Activated naive CD4-positive, alpha-beta T cell treated with anti-CD3 and anti-CD28 coated beads, Interleukin-2, amount 50 U/mL, for 24 hours (primary cell): ENCODE measurements around the gene SNED1.

Source experiments
- H3K27ac Mint-ChIP-seq: one replicate; pipeline ENCODE4 v1.8.0; 2021; ENCODE audit warnings: mild to moderate bottlenecking, mixed read lengths
- H3K27me3 Mint-ChIP-seq: one replicate; pipeline ENCODE4 v1.8.0; 2021; ENCODE audit warnings: mixed read lengths
- H3K36me3 Mint-ChIP-seq: one replicate; pipeline ENCODE4 v1.8.0; 2021; ENCODE audit warnings: mixed read lengths
- H3K4me1 Mint-ChIP-seq: one replicate; pipeline ENCODE4 v1.8.0; 2021; ENCODE audit warnings: mixed read lengths
- H3K4me3 Mint-ChIP-seq: one replicate; pipeline ENCODE4 v1.8.0; 2021; ENCODE audit warnings: mild to moderate bottlenecking, mixed read lengths
- H3K9me3 Mint-ChIP-seq: one replicate; pipeline ENCODE4 v1.8.0; 2021; ENCODE audit warnings: mixed read lengths

SNED1 gene

DNA sequence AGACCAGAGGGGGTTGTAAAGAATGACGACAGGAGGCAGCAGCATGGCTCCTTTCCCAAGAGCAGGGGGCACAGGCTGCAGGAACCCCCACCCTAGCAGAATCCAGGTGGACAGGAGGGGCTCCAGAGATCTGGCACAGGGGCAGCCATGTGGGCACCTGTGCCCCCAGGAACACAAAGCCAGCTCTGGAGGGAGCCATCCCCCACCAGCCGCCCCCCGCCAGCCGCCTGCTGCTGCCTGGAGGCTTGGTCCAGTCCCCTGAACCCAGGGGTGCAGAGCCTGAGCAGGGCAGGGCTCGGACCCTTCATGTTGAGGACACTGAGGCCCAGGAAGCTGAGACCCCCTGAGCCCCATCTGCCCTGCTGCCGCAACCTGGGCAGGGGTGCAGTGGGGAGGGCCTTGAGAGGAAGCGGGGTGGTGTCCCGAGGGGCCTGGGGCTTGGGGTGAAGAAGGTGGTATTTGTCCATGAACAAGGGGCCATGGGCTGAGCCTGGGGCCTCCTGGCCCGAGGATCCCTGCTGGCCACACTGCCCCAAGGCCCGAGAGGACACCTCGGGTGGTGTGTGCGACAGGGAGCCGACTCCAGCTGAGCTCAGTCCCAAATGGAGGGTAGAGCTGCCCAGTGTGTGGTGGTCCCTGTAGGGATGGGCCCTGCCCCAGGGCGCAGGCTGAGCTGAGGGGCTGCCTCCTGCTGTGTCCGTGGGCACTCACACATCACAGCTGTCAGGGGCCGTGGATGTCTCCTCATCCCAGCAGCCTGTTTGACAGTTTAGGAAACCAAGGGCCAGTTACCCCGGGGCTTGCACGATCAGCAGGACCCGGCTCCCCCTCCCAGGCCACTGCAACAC lies 39.8 kb upstream of the SNED1 start:
- Mint-ChIP-seq H3K4me3 (no peak overlapping the region), H3K36me3 (no peaks in the 10 kb centered on the region), H3K9me3 (no peaks in the 10 kb centered on the region), H3K4me1 (no peaks in the 10 kb centered on the region), H3K27me3 (no peaks in the 10 kb centered on the region), H3K27ac (no peak overlapping the region)

DNA sequence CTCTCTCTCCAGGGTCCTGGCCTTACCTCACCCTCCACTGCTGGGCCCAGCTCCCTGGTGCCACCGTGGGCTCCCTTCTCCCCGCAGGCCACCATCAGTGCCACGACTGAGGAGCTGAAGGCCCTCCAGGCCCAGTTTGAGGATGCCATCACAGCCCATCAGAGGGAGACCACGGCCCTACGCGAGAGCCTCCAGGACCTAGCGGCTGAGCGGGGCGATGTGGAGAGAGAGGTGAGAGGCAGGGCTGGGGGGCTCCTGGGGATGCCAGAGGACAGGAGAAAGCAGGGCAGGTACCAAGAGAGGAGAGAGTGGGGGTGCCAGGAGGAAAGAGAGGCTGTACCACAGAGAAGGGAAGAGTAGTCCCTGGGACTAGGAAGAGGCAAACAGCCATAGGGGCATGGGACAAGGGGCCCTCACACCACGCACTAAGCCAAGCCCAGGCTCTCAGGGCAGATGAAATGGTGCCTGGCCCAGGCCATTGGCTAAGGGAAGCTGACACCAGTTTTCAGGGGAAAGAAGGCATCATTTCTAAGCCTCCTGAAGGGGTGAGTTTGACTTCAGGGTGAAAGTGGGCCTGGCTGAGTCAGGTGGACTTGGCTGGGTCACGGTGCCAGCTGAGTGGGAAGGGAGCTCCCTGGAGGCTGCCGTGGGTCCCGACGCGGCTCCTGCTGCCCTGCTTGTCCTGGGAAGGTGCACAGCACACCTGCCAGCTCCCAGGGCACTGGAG lies 39.0 kb upstream of the SNED1 start:
- Mint-ChIP-seq H3K4me1 (no peaks in the 10 kb centered on the region), H3K27me3 (no peaks in the 10 kb centered on the region), H3K4me3 (no peak overlapping the region)

GRCh38 chr2:240959941-240960308 lies 38.5 kb upstream of the SNED1 start:
- Mint-ChIP-seq H3K27me3 (no peaks in the 10 kb centered on the region), H3K4me1 (no peaks in the 10 kb centered on the region), H3K4me3 (no peak overlapping the region), H3K9me3 (no peaks in the 10 kb centered on the region), H3K27ac (no peak overlapping the region), H3K36me3 (no peaks in the 10 kb centered on the region)

More for the DNA sequence above, 39.0 kb upstream of the SNED1 start:
- Mint-ChIP-seq H3K27ac (no peak overlapping the region), H3K9me3 (no peaks in the 10 kb centered on the region), H3K36me3 (no peaks in the 10 kb centered on the region)

DNA sequence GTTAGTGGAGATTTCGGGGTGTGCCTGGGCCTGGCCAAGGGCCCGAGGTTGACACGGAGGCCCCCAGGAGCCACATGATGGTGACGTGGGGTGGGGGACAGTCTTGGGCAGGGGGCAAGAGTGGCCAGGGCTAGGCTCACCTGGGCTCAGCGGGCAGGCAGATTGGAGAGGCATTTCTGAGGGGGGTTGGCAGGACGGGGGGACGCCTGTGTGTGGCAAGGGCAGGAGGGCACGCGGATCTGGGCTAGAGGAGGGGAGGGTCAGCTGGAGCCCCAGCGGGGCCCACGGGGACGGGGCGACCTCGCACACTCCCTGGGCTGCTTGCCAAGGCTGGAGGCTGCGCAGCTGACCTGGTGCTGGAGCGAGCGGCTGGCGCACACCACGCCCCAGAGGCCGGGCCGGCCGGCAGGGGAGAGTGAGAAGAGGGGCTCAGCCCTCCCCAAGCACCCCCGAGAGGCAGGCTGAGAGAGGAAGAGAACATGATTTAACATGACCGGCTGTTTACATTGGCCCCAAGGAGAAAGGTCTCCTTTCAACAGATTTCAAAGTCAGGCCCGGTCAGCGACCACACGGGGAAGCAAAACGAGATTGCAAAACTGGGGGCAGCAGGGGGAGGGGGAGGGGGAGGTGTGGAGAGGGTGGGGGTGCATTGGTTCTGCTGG lies 38.0 kb upstream of the SNED1 start:
- Mint-ChIP-seq H3K36me3 (no peaks in the 10 kb centered on the region), H3K27me3 (no peaks in the 10 kb centered on the region), H3K27ac (no peak overlapping the region), H3K4me3 (no peak overlapping the region), H3K4me1 (no peaks in the 10 kb centered on the region), H3K9me3 (no peaks in the 10 kb centered on the region)

DNA sequence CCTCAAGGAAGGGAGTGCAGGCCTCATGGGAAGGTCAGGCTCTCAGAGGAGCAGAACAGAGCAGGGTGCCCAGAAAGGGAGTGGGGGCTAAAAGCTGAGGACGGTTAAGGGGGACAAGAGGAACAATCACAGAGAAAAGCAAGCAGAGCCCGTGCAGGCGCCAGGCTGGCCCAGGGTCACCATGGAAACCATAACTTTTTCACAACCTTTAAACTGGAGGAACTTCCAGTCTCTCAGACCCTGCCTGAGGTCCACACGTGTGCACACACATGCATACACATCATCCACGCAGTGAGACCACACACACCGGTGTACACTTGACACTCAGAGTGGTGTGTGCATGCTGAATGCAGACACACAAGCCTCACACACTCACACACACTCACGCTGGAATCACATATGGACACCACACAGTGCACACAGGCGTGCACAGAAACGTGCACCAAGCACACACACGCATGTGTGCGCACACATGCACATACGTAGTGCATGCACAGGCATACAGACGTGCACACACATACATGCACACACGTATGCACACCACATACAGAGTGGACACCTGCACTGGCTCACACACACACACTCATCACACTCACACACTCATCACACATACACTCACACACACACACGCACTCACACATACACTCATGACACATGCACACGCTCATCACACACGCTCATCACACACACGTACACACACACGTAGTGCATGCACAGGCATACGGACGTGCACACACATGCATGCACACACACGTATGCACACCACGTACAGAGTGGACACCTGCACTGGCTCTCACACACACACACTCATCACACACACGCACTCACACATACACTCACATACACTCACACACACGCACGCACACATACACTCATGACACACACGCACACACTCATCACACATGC lies 37.2 kb upstream of the SNED1 start:
- H3K27ac Mint-ChIP-seq: no peak overlapping the region
- no peaks in the 10 kb centered on the region for H3K4me1 Mint-ChIP-seq
- H3K27me3 Mint-ChIP-seq: no peaks in the 10 kb centered on the region

DNA sequence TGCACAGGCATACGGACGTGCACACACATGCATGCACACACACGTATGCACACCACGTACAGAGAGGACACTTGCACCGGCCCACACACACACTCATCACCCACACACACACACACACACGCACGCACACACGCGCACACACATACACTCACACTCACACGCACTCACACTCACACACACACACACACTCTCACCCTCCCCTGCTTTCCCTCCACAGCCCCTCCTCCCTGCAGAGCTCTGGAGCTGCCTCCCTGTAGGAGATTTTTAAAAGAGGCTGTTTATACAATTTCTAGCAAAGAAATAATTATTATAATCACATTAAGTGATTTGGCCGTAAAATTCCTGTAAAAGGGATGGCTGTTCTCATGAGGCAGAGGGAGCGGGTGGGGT lies 36.5 kb upstream of the SNED1 start:
- Mint-ChIP-seq H3K27ac (no peak overlapping the region), H3K36me3 (no peaks in the 10 kb centered on the region), H3K4me1 (no peaks in the 10 kb centered on the region), H3K9me3 (no peaks in the 10 kb centered on the region), H3K27me3 (no peaks in the 10 kb centered on the region), H3K4me3 (no peak overlapping the region)

More for the DNA sequence above, 37.2 kb upstream of the SNED1 start:
- Mint-ChIP-seq H3K9me3 (no peaks in the 10 kb centered on the region), H3K36me3 (no peaks in the 10 kb centered on the region), H3K4me3 (no peak overlapping the region)

GRCh38 chr2:240962300-240963064 lies 35.9 kb upstream of the SNED1 start:
- no peaks in the 10 kb centered on the region for H3K4me1 Mint-ChIP-seq
- no peak overlapping the region for H3K27ac Mint-ChIP-seq
- H3K9me3 Mint-ChIP-seq: no peaks in the 10 kb centered on the region
- no peaks in the 10 kb centered on the region for H3K27me3 Mint-ChIP-seq
- H3K4me3 Mint-ChIP-seq: no peak overlapping the region
- no peaks in the 10 kb centered on the region for H3K36me3 Mint-ChIP-seq

- no peaks in the 10 kb centered on the region for H3K4me1 Mint-ChIP-seq
- H3K27me3 Mint-ChIP-seq: no peaks in the 10 kb centered on the region
- H3K36me3 Mint-ChIP-seq: no peaks in the 10 kb centered on the region
- H3K27ac Mint-ChIP-seq: no peak overlapping the region
- H3K4me3 Mint-ChIP-seq: no peak overlapping the region
- no peaks in the 10 kb centered on the region for H3K9me3 Mint-ChIP-seq
These were observed 35.2 kb upstream of the SNED1 start for GRCh38 chr2:240963065-240963867.

GRCh38 chr2:240963868-240964703 lies 34.3 kb upstream of the SNED1 start:
- Mint-ChIP-seq H3K27me3 (no peaks in the 10 kb centered on the region), H3K4me3 (no peak overlapping the region), H3K4me1 (no peaks in the 10 kb centered on the region), H3K36me3 (no peaks in the 10 kb centered on the region), H3K27ac (no peak overlapping the region), H3K9me3 (no peaks in the 10 kb centered on the region)

DNA sequence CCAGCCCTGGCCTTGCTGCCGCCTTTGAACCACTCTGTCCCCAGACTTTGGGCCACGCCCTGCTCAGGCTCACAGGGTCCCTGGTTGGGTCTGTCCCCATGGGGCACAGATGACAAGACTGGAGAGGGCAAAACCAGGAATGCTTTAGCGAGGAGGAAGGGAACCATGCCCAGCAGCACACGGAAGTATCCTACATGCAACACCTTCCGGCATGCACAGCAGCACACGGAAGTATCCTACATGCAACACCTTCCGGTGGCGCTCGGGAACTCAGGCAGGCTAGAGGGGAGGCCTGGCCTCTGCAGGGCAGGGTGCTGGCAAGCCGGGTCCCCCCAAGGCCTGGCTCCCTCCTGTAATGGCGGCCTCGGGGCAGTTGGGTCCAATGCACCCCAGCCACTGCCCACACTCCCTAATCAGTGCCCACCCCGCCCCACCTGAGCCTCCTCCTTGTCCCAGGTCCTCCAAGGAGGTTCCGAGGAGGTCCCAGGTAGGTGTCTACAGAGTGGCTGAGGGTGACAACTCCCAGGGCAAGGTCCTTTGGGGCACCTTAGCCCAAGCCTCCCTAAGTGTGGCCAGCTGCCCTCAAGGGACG lies 33.6 kb upstream of the SNED1 start:
- Mint-ChIP-seq H3K9me3 (no peaks in the 10 kb centered on the region), H3K27me3 (no peaks in the 10 kb centered on the region), H3K4me3 (no peak overlapping the region), H3K4me1 (no peaks in the 10 kb centered on the region), H3K36me3 (no peaks in the 10 kb centered on the region), H3K27ac (no peak overlapping the region)

GRCh38 chr2:240965296-240965904 lies 33.0 kb upstream of the SNED1 start:
- Mint-ChIP-seq H3K27me3 (no peaks in the 10 kb centered on the region), H3K9me3 (no peaks in the 10 kb centered on the region), H3K4me1 (no peaks in the 10 kb centered on the region), H3K36me3 (no peaks in the 10 kb centered on the region), H3K4me3 (no peak overlapping the region), H3K27ac (no peak overlapping the region)

DNA sequence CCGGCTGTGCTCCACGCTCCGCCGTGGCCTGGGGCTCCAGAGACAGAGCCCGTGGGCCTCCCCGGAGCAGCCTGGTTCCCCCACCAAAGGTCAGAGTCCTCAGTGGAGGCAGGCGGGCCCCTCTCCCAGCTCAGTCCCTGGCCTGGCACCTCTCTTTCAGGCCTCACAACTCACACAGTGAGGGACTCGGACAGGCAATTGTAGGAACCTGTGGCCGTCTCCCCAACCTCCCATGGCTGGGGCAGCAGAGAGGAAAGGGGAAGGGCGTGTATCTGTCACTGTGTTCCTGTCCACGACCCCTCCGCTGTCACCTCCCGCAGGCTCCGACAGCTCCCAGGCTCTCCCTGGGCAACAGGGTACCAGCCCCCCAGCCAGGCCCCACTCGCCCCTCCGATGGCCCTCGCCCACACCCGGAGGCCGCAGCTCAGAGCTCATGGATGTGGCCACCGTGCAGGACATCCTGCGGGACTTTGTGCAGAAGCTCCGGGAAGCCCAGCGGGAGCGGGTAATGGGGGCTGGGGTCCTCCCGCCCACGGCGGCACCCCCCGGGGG lies 32.4 kb upstream of the SNED1 start:
- Mint-ChIP-seq H3K9me3 (no peaks in the 10 kb centered on the region), H3K27ac (no peak overlapping the region), H3K27me3 (no peaks in the 10 kb centered on the region), H3K36me3 (no peaks in the 10 kb centered on the region), H3K4me3 (no peak overlapping the region), H3K4me1 (no peaks in the 10 kb centered on the region)
